LHCN-M2 (cell line): ENCODE data around the gene GAS6. TPM values are rescaled to one million over a fixed set of nuclear protein-coding genes. Genes with fewer than 3 reads are reported as not detected.
A peak's percentile ranks its signal among the peaks of the same experiment; 100 is the strongest.

Experiments used
- DNase-seq: peaks from one replicate; pipeline ENCODE4 v3.0.0-alpha.2; 2012; ENCODE audit warnings: low read depth
- total RNA-seq: library from RNA; depleted of rRNA; stranded (reverse); fragments of >200 nt; gene quantifications from 2 replicates; pipeline ENCODE4 v1.2.3, GENCODE V29; 2014

Gene GAS6
- total RNA-seq, 1 experiment from 2014 or later: 670 TPM

GRCh38 chr13:113888701-113889330 lies 24.9 kb upstream of the GAS6 start:
- no peak for DNase-seq

DNA sequence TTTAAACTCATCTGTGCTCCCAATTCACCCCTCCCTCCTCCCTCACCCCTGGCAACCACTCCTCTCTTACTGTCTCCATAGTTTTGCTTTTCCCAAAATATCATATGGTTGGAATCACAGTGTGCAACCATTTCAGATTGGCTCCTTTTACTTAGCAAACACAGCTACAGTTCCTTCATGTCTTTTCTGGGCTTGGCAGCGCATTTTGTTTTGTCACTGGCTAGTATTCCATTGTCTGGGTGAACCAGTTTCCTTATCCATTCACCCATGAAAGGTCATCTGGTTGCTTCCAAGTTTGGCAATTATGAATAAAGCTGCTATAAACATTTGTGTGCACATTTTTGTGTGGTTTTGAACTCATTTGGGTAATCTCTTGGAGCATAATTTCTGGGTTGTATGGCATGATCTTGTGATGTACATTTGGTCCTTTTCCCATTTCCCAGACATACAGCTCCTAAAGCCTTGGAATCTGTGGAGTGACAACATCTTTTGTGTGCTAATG lies 23.9 kb upstream of the GAS6 start:
- no peak for DNase-seq

- no peak for DNase-seq
These were observed 22.8 kb upstream of the GAS6 start for GRCh38 chr13:113886561-113887112.

GRCh38 chr13:113884821-113885220 lies 20.9 kb upstream of the GAS6 start:
- DNase-seq: no peak

- DNase-seq: no peak
These were observed 20.3 kb upstream of the GAS6 start for GRCh38 chr13:113883921-113884804.

DNA sequence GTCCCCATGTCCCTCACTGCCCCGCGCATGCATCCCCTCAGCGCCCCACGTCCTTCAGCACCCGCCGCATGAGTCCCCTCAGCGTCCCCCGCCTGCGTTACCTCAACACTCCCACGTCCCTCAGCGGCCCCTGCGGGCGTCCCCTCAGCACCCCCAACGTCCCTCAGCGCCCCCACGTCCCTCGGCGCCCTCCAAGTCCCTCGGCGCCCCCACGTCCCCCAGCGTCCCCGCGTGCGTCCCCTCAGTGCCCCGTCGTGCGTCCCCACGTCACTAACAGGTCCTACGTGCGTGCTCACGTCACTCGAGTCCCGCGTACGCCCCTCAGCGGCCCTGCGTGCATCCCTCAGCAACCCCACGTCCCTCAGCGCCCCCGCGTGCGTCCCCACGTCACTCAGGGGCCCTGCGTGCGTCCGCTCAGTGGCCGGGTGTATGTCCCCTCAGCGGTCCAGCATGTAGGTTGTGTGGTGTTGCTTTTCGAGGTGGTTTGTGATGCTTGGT lies 19.5 kb upstream of the GAS6 start:
- DNase-seq: no peak

- no peak for DNase-seq
These were observed 18.8 kb upstream of the GAS6 start for GRCh38 chr13:113882716-113883115.

DNA sequence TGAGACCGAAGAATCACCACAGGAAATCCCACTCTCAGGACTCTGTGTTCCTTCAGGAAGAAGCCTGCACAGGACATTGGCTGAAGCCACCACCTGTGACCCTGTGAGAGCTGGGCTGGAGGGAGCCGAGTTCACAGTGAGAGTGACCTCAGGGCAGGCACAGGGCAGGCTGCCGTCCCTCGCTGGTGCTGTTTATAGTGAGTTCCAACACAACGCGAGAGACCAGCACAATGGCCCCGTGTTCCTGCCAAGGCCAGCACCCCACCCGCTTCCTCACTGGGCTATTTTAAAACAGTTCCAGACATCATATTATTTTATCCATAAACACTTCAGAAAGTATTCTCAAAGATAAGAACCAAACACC lies 18.4 kb upstream of the GAS6 start:
- DNase-seq: no peak

DNA sequence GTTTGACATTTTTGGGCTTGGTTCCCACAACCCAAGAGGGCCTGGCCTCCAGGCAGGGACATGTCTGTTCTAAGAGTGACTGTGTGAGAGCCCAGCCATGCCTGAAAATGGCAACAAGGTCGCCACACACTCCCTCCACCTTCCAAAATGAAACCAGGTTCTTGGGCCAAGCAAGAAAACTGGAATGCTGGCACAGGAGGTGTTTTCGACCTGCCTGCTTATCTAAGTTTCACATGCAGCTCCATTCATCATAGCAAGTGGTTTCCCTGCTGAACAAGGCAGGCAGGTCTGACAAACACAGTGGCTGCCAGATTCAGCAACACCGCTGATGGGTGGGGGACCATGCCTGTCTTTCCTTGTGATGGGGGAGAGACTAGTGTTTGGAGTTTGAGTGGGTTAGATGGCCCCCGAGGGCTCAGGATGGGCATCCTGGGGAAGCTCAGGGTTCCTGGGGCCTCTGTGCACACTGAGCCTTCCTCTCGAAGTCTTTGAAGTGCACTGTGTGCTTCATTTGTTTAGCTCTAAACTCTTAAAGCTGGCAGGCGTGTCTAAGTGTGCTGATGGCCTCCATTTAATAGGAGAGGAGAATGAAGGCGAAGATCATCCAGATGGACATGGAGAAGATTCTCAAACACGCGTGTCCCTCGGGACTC lies 17.9 kb upstream of the GAS6 start:
- no peak for DNase-seq

DNA sequence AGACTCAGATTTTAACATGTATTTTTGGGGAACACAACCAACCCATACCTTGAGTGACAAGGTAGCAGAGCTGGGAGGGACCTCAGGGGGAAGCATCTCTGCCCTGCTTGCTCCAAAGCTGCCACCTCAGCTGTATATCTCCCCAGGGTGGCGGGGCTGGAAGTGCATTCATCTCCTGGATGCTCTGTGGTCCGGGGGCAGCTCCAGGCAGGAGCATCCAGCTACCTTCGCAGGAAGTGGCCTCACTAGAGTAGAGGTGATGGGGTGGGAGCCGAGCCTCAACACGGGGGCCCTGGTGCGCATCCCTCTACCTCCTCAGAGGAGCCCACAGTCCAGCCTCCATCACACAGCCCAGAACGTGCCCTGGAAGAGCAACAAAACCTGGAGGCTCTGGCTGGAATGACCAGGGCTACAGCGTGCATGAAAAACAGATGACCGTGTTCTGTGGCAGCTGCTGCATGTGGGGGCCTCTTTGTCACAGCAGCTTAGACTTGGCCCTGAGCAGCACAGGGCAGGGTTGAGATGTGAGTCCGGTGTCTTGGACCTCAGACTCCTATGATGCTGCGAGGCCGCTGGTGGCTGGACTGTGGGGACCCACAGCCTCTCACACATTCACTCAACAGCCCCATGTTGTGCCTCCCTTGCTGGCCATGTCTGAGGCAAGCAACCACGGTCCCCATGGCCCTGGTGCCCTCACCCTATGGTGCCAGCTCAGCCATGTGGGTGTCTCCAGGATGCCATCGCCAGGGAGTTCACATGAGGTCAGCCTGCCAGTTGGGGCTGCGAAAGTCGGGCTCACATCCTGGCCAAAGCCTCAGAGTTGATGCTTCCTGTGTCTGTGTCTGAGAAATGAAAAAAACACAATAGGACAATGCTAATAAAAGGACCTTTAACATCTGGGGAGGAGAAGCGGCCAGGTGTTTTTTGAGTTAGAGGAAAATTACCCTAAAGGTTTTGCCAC lies 17.1 kb upstream of the GAS6 start:
- DNase-seq: peak; percentile 41

DNA sequence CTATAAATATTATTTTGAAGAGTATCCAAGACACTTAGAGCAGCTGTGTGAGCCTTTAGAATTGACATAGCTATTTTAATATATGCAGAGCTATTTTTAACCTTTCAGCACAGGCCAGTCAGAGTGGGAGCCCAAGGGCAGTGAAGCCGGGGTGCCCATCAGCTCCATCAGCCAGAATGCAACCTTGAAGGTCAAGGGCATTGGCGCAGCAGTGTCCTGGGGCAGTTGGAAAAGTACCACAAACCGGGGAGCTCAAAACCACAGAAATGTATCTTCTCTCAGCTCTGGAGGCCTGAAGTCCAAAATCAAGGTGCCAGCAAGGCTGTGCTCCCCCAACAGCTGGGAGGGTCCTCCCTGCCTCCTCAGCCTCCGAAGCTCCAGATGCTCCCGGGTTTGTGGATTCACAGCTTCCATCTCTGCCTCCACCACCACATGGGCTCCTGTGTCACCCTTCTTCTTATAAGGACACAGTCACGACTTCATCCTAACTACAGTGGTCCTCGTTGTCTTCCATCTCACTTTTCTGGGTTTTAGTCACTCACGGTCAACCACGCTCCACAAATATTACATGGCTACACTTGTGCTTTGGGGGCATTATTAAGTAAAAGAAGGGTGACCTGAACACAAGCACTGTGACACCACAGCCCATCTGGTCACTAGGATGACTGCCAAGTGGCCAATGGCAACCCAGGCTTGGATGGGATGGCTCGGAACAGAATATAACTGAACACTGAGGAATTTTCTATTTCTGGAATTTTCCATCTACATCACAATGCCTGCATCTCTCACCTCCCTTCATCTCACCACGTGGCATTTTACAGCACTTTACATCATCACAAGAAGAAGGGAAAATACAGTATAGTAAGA lies 15.9 kb upstream of the GAS6 start:
- DNase-seq: no peak

- DNase-seq: no peak
These were observed 15.1 kb upstream of the GAS6 start for GRCh38 chr13:113879017-113879416.

DNA sequence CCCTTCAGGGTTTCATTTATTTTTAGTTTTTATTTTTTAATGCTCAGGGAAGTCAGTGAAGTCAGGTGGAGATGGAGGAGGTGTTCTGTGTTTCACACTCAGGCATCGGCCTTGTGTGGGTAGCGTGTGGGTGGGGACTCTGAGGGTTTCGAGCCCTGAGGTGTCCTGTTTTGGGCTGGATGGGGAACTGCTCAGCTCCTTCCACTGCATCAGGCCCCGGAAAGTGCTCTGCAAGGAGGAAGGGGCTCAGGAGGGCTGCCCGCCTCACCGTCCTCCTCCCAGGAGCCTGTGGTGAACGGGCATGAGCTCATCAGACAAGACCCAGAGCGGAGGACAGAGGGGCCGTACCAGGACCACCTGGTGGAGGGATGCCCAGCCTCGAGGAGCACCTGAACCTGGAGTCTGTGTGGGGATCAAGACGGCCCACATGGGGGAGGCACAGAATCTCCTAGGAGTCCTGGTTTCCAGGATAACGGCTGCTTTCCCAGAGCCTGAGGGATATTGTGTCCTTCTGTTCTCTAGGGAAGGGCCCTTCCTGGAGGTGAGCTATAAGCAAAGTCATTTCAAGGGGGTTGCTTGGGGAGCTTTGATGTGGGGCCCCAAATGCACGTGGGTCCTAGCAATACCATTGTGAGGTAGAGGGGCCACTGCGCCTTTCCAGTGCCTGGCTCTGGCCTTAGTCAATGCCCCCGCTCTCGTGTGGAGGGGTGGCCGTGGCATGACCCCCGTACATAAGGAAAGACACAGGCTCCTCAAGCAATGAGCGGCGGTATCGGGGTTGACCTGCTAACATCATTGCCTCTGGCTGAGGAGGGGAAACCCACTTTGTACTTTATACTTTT lies 13.5 kb upstream of the GAS6 start:
- DNase-seq: no peak

GRCh38 chr13:113876346-113877148 lies 12.7 kb upstream of the GAS6 start:
- no peak for DNase-seq

- no peak for DNase-seq
These were observed 12.0 kb upstream of the GAS6 start for GRCh38 chr13:113875837-113876281.

DNA sequence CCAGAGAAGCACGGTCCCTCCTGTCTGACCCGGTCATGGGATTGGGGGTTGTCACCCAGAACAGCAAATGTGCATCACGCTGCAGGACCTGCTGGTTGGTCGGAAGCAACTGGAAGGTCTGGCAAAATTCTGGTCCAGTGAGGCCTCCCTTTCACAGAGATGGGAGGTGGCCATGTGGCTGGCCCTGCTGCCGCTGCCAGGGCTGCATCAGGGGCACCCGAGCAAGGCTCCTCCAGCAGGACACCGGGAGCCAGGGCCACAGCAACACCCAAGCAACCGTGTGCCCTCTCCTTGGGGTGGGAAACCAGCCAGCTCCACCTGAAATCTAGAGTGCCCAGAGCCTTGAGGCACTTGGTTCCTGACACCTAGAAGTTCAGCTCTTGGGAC lies 11.5 kb upstream of the GAS6 start:
- no peak for DNase-seq

- DNase-seq: no peak
These were observed 10.9 kb upstream of the GAS6 start for GRCh38 chr13:113874579-113875428.
